Limb (tissue), 2 donors: ENCODE measurements around the gene CYFIP2.
"Not testable (repeated sequence)": the region's sequence is repeated elsewhere in the genome, so short reads cannot be mapped to it uniquely, and the experiment has no call there.

Experiments
- DNase-seq, 2 donors: peaks; one replicate each; pipeline ENCODE4 v3.0.0-alpha.2; 2016; ENCODE audit errors: extremely low spot score in 2 of 2

Gene CYFIP2

DNA sequence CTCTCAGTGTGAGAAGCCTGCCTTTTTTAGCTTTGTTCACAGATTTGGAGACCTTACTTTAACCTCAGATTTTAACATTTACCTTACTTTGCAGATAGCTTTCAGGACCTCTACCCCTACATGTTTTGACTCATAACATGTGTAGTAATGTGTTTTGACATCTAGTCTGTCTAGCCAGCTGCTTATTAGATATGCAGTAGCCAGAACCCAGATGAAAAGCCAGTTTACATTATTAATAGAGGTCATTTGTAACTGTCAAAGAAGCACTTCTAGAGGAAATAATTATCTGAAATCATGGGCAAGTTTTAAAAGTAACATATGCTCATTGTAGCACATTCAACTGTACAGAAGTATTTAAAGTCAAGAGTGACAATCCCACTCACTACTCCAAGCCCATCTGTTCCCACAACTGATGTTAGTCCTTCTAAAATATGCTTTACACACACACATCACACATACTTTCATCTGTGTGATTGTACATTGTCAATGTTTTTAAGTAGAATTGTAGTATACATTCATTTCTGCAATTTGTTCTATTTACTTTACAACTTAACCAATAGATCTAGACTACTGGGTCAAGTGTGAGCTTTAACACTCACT lies 122.3 kb downstream of the CYFIP2 start:
- peak in 1 of 2 donors; percentile 15 for DNase-seq

DNA sequence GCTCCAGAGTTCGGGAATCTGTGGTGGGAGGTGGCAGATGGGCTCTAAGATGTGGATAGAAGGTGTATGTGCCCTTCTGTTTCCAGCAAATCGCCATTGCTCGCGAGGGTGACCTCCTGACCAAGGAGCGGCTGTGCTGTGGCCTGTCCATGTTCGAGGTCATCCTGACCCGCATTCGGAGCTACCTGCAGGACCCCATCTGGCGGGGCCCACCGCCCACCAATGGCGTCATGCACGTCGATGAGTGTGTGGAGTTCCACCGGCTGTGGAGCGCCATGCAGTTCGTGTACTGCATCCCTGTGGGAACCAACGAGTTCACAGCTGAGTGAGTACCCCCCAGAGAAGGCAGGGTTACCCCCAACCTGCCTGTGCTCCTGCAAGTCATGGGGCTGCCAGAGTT lies 123.2 kb downstream of the CYFIP2 start:
- DNase-seq: no peak

DNA sequence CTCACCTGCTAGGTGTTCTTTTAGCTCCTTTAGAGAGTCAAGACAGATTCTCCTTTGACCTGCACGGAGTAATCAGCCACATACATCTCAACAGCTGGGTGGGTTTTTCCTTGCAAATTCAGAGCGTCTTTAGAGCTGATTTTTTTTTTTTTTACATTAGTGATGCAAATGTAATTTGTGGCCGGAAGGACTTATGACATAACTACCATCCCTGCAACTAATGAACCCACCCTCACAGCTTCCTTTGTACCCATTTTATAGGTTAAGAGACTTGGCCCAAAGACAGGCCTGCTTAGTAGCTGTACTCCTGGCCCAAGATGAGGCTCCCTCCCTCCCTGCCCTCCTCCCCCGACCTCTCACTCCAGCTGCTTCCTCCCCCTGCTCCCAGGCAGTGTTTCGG lies 124.2 kb downstream of the CYFIP2 start:
- DNase-seq: no peak

DNA sequence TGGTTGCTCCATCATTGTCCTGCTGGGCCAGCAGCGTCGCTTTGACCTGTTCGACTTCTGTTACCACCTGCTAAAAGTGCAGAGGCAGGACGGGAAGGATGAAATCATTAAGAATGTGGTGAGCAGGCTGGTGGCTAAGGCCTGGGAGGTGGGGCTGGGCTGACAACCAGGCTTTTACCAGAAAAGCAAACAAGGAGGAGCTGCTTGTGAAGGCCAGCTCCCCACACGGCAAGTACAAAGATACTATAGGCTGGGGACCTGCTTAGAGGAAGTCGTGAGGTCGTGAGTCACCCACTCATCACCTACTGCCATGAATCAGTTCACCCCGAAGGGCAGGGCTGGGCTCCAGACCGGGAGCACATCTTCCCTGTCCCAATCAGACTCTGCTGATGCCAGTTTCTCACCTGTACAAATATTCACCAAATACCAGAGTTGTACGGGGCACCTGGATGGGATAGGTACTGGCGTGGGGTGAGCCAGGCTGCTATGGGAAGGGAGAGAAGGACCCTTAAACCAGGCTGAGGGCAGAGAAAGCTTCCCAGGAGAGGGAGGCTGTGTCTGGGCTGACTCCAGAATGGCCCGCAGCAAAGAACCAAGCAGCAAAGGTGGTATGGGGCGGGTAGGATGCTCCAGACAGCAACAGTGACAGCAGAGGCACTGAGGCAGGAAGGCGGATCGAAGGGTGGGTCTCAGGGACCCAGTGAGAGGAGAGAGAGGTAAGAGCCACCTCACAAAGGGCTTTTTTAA lies 124.8 kb downstream of the CYFIP2 start:
- DNase-seq: no peak

DNA sequence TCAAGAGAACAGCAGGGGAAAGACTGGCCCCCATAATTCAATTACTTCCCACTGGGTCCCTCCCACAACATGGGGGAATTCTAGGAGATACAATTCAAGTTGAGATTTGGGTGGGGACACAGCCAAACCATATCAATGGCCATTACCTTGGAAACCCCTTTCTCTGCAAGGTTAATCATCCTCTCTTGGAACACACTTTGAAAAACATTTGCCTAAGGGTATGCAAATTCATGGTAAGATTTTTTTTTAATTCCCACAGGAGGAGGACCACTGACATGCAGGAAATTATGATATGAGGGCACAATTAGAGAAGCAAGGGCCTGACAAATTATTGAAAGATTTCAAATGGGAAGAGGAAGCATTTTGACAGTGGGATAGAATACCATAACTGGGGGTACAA lies 132.4 kb downstream of the CYFIP2 start:
- DNase-seq: no peak

DNA sequence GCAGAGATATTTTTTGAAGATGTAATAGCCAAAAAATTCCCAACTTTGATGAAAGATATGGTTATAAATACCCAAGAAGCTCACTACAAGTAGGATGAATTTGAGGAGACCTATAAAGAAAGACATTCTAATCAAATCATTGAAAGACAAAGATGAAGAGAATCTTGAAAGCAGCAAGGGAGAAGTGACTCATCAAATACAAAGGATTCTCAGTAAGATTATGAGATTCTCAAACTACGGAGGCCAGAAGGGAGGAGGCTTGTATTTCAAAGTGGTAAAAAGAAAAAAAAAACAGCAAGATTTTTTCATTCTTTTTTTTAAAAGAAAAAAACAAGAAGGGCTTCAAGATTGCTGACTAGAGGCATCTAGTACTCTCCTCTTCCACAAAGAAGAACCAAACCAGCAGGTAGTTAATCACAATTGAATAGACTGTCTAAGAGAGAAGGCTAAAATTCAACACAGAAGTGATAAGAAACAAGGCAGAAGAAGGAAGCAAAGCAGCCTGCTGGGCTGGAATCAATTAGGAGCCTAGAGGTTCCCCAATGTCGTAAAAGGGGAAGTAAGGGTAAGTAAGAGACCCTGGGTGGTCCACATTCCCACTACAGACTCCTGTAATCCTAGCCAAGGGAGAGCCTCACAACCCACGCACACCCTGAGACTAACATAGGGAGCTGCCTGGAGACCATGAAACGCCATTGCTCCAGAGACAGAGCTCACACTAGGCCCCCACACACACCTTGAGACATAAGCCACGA lies 135.0 kb downstream of the CYFIP2 start:
- DNase-seq: no peak

DNA sequence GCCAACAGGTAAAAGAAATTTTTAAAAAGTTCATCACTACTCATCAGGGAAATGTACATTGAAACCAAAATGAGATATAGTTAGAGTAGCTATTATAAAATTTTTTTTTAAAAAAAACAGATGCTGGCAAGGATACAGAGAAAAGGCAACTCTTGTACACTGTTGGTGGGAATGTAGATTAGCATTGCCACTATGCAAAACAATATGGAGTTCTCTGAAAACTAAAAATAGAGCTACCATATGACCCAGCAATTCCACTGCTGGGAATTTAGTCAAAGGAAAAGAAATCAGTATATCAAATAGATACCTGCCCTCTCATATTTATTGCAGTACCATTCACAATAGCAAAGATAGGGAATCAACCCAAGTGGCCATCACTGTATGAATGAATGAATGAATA lies 149.9 kb downstream of the CYFIP2 start:
- DNase-seq: no peak

DNA sequence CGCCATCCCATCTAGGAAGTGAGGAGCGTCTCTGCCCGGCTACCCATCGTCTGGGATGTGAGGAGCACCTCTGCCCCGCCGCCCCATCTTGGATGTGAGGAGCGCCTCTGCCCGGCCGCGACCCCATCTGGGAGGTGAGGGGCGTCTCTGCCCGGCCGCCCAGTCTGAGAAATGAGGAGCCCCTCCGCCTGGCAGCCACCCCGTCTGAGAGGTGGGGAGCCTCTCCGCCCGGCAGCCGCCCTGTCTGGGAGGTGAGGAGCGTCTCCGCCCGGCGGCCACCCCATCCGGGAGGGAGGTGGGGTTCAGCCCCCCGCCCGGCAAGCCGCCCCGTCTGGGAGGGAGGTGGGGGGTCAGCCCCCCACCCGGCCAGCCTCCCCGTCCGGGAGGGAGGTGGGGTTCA lies 153.6 kb downstream of the CYFIP2 start:
- DNase-seq: not testable (repeated sequence)

DNA sequence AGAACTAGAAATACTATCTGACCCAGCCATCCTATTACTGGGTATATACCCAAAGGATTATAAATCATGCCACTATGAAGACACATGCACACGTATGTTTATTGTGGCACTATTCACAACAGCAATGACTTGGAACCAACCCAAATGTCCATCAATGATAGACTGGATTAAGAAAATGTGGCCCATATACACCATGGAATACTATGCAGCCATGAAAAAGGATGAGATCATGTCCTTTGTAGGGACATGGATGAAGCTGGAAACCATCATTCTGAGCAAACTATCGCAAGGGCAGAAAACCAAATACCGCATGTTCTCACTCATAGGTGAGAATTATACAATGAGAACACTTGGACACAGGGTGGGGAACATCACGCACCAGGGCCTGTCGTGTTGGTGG lies 164.0 kb downstream of the CYFIP2 start:
- not testable (repeated sequence) for DNase-seq

DNA sequence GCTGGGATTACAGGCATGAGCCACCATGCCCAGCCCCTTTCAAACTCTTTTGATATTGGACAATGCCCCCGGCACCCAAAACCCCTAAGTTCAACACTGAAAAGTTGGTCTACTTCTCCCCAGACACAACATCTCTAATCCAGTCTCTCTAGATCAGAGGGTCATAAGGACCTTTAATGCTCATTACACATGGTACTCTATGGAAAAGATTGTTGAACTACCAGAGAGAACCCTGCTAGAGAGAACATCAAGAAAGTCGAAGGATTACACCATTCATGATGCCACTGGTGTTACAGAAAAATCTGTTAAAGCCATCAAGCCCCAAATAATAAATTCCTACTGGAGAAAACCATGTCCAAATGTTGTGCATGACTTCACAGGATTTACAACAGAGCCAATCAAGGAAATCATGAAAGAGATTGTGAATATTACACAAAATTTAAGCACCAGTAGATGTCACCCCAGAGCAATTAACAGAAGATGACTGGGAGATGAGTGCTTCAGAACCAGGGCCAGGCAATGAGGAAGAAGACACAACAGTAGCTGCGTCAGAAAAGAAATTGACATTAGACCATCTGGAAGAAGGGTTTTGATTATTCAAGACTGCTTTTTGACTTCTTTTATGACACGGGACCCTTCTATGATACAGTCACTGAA lies 165.7 kb downstream of the CYFIP2 start:
- peak in 1 of 2 donors; percentile 51 for DNase-seq

DNA sequence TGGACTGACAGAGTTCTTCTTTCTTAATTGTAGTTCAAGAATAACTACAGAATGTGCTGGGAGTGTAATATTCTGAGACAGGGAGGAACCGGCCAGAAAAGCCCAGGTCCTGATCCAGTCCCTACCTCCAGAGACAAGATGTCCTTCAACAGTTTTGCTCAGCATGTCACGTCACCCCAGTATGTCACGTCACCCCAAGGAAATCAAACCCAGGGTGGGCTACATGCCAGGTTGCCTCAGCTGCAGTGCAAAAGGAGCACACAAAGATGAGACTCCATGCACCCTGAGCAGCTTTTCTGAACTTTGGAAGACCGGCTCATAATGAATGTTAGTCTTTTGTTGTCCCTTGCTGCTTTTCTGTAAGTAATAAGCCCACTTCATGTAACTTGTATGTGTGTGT lies 168.2 kb downstream of the CYFIP2 start:
- DNase-seq: no peak

DNA sequence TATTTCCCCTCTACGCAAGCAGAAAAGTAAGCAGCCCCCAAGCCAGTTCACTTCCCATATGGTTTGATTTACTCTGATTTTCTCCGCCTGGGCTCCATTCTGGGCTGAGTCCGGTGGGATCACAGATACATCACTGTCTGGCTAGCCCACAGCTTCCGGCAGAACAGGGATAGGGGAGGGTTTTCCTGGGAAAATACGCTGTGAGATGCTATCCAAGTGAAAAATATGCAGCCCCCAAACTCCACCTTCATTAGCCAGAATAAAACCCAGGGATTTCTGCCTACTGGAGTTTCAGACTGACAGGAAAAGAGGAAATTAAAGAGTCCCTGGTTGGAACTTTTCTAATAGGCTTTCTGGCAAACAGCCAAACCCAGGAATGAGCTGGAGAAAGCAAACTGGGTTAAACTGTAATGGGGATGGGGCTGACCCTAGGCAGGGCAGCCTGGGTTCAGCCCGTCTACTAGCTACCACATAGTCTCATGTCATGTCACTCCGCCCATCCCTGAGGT lies 177.2 kb downstream of the CYFIP2 start:
- DNase-seq: peak; percentile 78 to 80

DNA sequence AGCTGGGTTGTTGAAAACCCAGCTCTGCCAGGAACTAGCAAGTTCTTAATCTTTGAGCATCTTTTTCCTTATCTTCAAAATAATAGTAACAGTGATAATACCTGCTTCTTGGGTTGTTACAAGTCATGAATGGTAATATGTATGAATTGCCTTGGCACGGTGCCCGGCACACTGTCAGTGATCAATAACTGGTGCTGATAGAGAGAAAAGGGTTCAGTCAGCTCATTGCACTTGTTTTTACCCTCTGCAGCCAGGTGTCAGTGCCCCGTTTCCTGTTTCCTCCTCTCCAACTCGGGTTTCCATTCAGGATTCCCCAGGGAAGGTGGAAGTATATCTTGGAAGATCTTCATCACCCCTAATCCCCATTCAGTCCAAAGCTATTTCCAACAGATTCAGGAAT lies 178.3 kb downstream of the CYFIP2 start:
- DNase-seq: no peak
